ENCODE results near the gene MAST4. TPM values are rescaled to one million over a fixed set of nuclear protein-coding genes. Genes with fewer than 3 reads are reported as not detected.

The MAST4 gene
- total RNA-seq, 1 donor from 2014 or later = 11.3 TPM

DNA sequence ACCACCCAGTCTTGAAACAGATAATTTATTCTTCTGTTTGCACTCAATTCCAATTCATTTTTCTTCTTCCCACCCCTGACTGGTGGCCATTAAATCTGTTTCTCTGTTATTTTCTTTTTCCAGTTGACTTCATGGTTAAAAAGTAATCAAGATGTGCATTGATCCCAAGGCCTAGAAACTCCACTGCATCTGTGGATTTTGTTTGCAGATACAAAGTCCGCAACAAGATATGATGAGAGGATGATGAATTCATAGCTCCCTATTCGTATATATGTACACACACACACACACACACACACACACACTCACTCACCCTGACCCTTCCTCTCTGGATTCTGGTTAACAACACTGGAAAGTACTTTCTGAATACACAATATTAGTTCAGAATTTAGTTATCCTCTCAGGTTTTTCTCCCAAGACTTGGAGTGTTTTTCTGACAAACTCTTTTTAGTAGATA, 548.0 kb downstream of the MAST4 start:
- Mint-ChIP-seq H3K4me3 (ENCODE audit: unreplicated experiment) (no peak overlapping the region), H3K4me1 (ENCODE audit: low read depth) (no peaks in the 10 kb centered on the region), H3K36me3 (ENCODE audit: low read depth) (peaks cover 23% of the 10 kb centered on the region), H3K27ac (ENCODE audit: unreplicated experiment) (no peak overlapping the region), H3K27me3 (ENCODE audit: low read depth) (no peaks in the 10 kb centered on the region), H3K9me3 (ENCODE audit: low read depth) (no peaks in the 10 kb centered on the region)
- TF ChIP-seq, protein P1, sequence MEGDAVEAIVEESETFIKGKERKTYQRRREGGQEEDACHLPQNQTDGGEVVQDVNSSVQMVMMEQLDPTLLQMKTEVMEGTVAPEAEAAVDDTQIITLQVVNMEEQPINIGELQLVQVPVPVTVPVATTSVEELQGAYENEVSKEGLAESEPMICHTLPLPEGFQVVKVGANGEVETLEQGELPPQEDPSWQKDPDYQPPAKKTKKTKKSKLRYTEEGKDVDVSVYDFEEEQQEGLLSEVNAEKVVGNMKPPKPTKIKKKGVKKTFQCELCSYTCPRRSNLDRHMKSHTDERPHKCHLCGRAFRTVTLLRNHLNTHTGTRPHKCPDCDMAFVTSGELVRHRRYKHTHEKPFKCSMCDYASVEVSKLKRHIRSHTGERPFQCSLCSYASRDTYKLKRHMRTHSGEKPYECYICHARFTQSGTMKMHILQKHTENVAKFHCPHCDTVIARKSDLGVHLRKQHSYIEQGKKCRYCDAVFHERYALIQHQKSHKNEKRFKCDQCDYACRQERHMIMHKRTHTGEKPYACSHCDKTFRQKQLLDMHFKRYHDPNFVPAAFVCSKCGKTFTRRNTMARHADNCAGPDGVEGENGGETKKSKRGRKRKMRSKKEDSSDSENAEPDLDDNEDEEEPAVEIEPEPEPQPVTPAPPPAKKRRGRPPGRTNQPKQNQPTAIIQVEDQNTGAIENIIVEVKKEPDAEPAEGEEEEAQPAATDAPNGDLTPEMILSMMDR (IDR thresholded peaks at IDR 0.05) = no peak
- DNase-seq (ENCODE audit: low spot score) = no peak

DNA sequence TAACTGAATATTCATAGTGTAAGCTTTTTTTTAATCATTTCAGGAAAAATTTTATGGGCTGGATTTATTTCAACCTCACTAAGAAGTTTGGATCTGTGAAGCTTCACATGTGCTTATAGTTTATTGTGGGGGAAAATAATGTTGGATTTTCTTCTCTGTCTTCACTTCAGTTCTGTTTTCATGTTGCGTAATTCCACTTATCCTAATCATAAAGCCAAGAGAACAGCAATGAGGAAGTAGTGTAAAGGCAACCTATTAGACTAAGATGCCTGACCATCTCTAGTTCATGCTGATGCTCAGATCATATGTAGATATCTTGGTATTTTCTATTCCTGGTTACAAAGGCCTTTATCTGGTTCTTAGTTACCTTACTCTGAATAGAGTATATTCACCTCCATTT, 550.4 kb downstream of the MAST4 start:
- DNase-seq (ENCODE audit: low spot score) = no peak
- no peak overlapping the region for H3K27ac Mint-ChIP-seq (ENCODE audit: unreplicated experiment)
- TF ChIP-seq, protein P1 (IDR thresholded peaks at IDR 0.05) = no peak
- H3K36me3 Mint-ChIP-seq (ENCODE audit: low read depth) = peaks cover 33% of the 10 kb centered on the region
- H3K4me3 Mint-ChIP-seq (ENCODE audit: unreplicated experiment) = no peak overlapping the region
- H3K9me3 Mint-ChIP-seq (ENCODE audit: low read depth) = no peaks in the 10 kb centered on the region
- H3K4me1 Mint-ChIP-seq (ENCODE audit: low read depth) = no peaks in the 10 kb centered on the region
- H3K27me3 Mint-ChIP-seq (ENCODE audit: low read depth) = no peaks in the 10 kb centered on the region

DNA sequence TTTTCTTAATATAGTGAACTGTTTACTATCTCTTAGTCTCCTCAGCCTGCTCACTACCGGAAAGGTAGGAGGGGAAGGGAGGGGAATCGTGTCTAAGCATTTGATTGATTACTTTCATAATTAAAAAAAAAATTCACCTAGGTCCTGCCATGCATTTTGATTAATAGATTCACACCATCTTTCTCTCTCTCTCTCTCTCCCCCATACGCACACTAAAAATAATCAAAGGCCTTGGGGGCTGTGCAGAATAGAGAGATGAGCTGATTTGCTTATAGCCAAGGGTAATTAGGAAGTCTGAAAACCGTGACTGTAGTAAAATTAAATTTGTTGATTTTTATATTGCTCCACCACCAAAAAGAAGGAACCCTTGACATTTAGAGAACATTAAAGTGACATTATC, 550.8 kb downstream of the MAST4 start:
- no peaks in the 10 kb centered on the region for H3K9me3 Mint-ChIP-seq (ENCODE audit: low read depth)
- no peaks in the 10 kb centered on the region for H3K27me3 Mint-ChIP-seq (ENCODE audit: low read depth)
- H3K36me3 Mint-ChIP-seq (ENCODE audit: low read depth) = peaks cover 33% of the 10 kb centered on the region
- DNase-seq (ENCODE audit: low spot score) = no peak
- no peak overlapping the region for H3K4me3 Mint-ChIP-seq (ENCODE audit: unreplicated experiment)
- TF ChIP-seq, protein P1 (IDR thresholded peaks at IDR 0.05) = no peak
- H3K27ac Mint-ChIP-seq (ENCODE audit: unreplicated experiment) = no peak overlapping the region
- no peaks in the 10 kb centered on the region for H3K4me1 Mint-ChIP-seq (ENCODE audit: low read depth)

DNA sequence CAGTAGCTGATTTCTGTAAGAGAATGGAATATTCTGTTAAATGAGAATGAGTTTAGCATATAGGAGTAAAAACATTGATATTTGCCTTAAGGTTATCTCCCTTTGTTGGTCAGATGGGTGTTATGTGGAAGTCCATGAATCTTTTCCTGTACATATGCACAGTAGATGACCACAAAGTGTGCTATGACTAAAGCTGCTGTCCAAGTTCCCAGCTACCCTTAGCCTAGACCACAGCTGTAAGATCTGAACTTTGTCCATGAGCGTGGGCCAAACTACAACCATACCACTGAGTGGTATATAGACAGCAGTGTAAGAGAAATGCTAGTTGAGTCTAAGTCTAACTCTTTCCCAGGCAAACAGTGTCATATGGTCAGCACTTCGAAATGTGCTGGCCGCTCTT, 551.6 kb downstream of the MAST4 start:
- Mint-ChIP-seq H3K27ac (ENCODE audit: unreplicated experiment) (no peak overlapping the region), H3K9me3 (ENCODE audit: low read depth) (no peaks in the 10 kb centered on the region), H3K4me1 (ENCODE audit: low read depth) (no peaks in the 10 kb centered on the region), H3K36me3 (ENCODE audit: low read depth) (peaks cover 27% of the 10 kb centered on the region), H3K4me3 (ENCODE audit: unreplicated experiment) (no peak overlapping the region), H3K27me3 (ENCODE audit: low read depth) (no peaks in the 10 kb centered on the region)
- TF ChIP-seq, protein P1 (IDR thresholded peaks at IDR 0.05) = no peak
- DNase-seq (ENCODE audit: low spot score) = no peak

DNA sequence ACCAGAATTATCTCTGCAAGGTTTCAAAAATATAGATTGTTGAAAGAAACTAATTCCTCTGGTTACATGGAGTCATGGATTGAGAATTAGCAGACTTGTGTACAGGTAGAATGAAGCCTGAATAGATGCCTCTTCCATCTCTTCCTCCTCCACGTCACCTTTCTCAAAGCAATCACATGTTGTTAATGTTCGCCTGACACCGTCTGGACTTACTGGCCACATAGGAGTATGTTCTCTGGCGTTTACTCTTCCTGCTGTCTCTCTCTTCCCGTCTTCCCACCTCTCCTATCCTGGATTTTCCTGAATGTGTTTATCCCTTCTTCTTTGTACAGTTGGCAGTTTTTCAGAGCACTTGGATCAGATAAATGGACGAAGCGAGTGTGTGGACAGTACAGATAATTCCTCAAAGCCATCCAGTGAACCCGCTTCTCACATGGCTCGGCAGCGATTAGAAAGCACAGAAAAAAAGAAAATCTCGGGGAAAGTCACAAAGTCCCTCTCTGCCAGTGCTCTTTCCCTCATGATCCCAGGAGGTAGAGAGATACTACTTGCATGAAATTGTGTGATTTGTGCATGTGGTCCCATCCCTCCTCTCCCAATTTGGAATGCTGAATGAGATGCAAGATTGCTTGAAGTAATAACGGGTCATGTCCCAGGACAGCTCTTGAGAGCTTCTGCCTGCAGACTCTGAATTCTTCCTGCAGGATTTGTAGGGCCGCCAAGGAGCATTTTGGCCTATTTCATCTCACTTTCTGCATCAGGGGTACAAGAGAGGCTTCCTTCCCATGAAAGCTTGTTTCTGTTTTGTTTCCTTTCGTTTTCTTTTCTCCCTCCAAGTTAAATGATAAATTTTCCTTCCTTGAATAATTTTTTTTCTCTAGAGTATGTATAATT, 553.1 kb downstream of the MAST4 start:
- H3K27ac Mint-ChIP-seq (ENCODE audit: unreplicated experiment) = no peak overlapping the region
- no peak for DNase-seq (ENCODE audit: low spot score)

More for the DNA sequence above, 553.1 kb downstream of the MAST4 start:
- Mint-ChIP-seq H3K9me3 (ENCODE audit: low read depth) (no peaks in the 10 kb centered on the region), H3K36me3 (ENCODE audit: low read depth) (peaks cover 17% of the 10 kb centered on the region), H3K27me3 (ENCODE audit: low read depth) (no peaks in the 10 kb centered on the region), H3K4me1 (ENCODE audit: low read depth) (no peaks in the 10 kb centered on the region), H3K4me3 (ENCODE audit: unreplicated experiment) (no peak overlapping the region)
- TF ChIP-seq, protein P1 (IDR thresholded peaks at IDR 0.05) = no peak
